ENCODE measurements around the gene RIBC2.
"Not testable (repeated sequence)": the region's sequence is repeated elsewhere in the genome, so short reads cannot be mapped to it uniquely, and the experiment has no call there.

The RIBC2 gene

GRCh38 chr22:45450921-45451651, 37.6 kb downstream of the RIBC2 start:
- no peak for DNase-seq

GRCh38 chr22:45451972-45452371, 38.5 kb downstream of the RIBC2 start:
- DNase-seq: no peak

GRCh38 chr22:45452565-45453379, 39.3 kb downstream of the RIBC2 start:
- no peak for DNase-seq

- DNase-seq: no peak
Observed at GRCh38 chr22:45453764-45454163, 40.3 kb downstream of the RIBC2 start.

GRCh38 chr22:45454275-45454674, 40.8 kb downstream of the RIBC2 start:
- no peak for DNase-seq

GRCh38 chr22:45455212-45455611, 41.7 kb downstream of the RIBC2 start:
- DNase-seq: no peak

- DNase-seq: no peak
Observed at GRCh38 chr22:45455621-45456020, 42.1 kb downstream of the RIBC2 start.

GRCh38 chr22:45456811-45457210, 43.3 kb downstream of the RIBC2 start:
- DNase-seq: no peak

GRCh38 chr22:45458532-45458931, 45.0 kb downstream of the RIBC2 start:
- no peak for DNase-seq

- no peak for DNase-seq
Observed at GRCh38 chr22:45459235-45459634, 45.7 kb downstream of the RIBC2 start.

GRCh38 chr22:45460288-45461109, 47.0 kb downstream of the RIBC2 start:
- DNase-seq: no peak

- no peak for DNase-seq
Observed at GRCh38 chr22:45462034-45462655, 48.7 kb downstream of the RIBC2 start.

GRCh38 chr22:45463691-45464090, 50.2 kb downstream of the RIBC2 start:
- DNase-seq: not testable (repeated sequence)

- no peak for DNase-seq
Observed at GRCh38 chr22:45465633-45466032, 52.1 kb downstream of the RIBC2 start.

GRCh38 chr22:45468872-45469271, 55.4 kb downstream of the RIBC2 start:
- DNase-seq: no peak

GRCh38 chr22:45469281-45470073, 56.0 kb downstream of the RIBC2 start:
- DNase-seq: no peak

- no peak for DNase-seq
Observed at GRCh38 chr22:45470871-45471270, 57.4 kb downstream of the RIBC2 start.

GRCh38 chr22:45472426-45472825, 58.9 kb downstream of the RIBC2 start:
- DNase-seq: no peak

- no peak for DNase-seq
Observed at GRCh38 chr22:45473626-45474237, 60.2 kb downstream of the RIBC2 start.

- no peak for DNase-seq
Observed at GRCh38 chr22:45475063-45475747, 61.7 kb downstream of the RIBC2 start.

Measured in effector CD4-positive, alpha-beta T cell (primary cell).